HepG2 (cell line): ENCODE results near the gene MRPL43. TPM values are rescaled to one million over a fixed set of nuclear protein-coding genes. Genes with fewer than 3 reads are reported as not detected.

ENCODE experiments used
- ATAC-seq: fragments of 200-7000 bp; cut with Tn5 transposase; 3 replicates; pipeline ENCODE4 v1.9.1; 2020; ENCODE audit warnings: mild to moderate bottlenecking, moderate library complexity
- BruUV-seq: library from RNA; stranded (reverse); fragments of 400-500 nt; replicated peaks from 2 replicates; lab custom pipeline; 2021; lab: Mats Ljungman, UMichigan
- CTCF ChIA-PET: fragments of 300-600 bp; formaldehyde crosslinking; extraction: SDS; loops from one replicate; lab custom pipeline; 2021; ENCODE audit warnings: low total read pairs, inconsistent platforms, low intra/inter-chr PET ratio; lab: Yijun Ruan, JAX
- POLR2A ChIA-PET: fragments of 350-600 bp; sonication (Branson Sonifier 250); formaldehyde crosslinking; loops from one replicate; lab custom pipeline; 2020; ENCODE audit warnings: antibody characterized with exemption, inconsistent platforms; lab: Yijun Ruan, JAX
- DNase-seq: peaks from one replicate; pipeline ENCODE4 v3.0.0-alpha.2; 2015; ENCODE audit warnings: low spot score
- FAIRE-seq: peaks from 3 replicates; lab custom pipeline; 2011; peaks lifted over from hg19 to GRCh38; lab: Jason Lieb, UNC
- H2AFZ ChIP-seq: one replicate; pipeline ENCODE4 v1.6.1; 2011; ENCODE audit warnings: low read length, inconsistent platforms
- H3K27ac ChIP-seq: fragments of 300-600 bp; 3 replicates; pipeline ENCODE4 v1.8.0; 2011; ENCODE audit warnings: mixed run types, mild to moderate bottlenecking, mixed read lengths, low read length, inconsistent platforms; ENCODE audit not compliant: insufficient read depth; ENCODE audit errors: extremely low read length
- H3K27me3 ChIP-seq, 2 experiments: fragments of 200-600 bp in 1 of 2; 2 replicates in 1 of 2; 3 replicates in 1 of 2; pipeline versions ENCODE4 v1.6.0 to v1.8.0; 2011; ENCODE audit warnings: low read length in 2 of 2, mild to moderate bottlenecking in 2 of 2, moderate library complexity in 2 of 2, inconsistent platforms in 1 of 2; ENCODE audit not compliant: insufficient read depth in 2 of 2, control insufficient read depth in 1 of 2
- H3K36me3 ChIP-seq, 2 experiments: fragments of 200-600 bp in 1 of 2; replicated peaks in 1 of 2; 2 replicates in 1 of 2; 3 replicates in 1 of 2; pipeline versions ENCODE4 v1.5.1 to v1.8.0; 2011; ENCODE audit warnings: low read length in 2 of 2, inconsistent platforms in 1 of 2; ENCODE audit not compliant: insufficient read depth in 2 of 2, control insufficient read depth in 1 of 2
- H3K4me1 ChIP-seq: 2 replicates; pipeline ENCODE4 v1.5.1; 2012; ENCODE audit warnings: low read length, inconsistent platforms; ENCODE audit not compliant: insufficient read depth
- H3K4me2 ChIP-seq: 2 replicates; pipeline ENCODE4 v1.6.0; 2011; ENCODE audit warnings: low read depth, low read length, inconsistent platforms
- H3K4me3 ChIP-seq, 3 experiments: fragments of 200-600 bp in 1 of 3; sonication (generic), shearing (Covaris generic) in 1 of 3; replicated peaks in 1 of 3; 2 replicates each; pipeline ENCODE4 v1.5.1; 2011 to 2016; ENCODE audit warnings: low read length in 3 of 3, inconsistent platforms in 2 of 3, low read depth in 2 of 3, mild to moderate bottlenecking in 2 of 3, control low read depth in 1 of 3, mixed read lengths in 1 of 3; ENCODE audit not compliant: insufficient read depth in 1 of 3
- H3K79me2 ChIP-seq: one replicate; pipeline ENCODE4 v1.6.1; 2011; ENCODE audit warnings: low read length, inconsistent platforms; ENCODE audit not compliant: insufficient read depth
- H3K9ac ChIP-seq: 2 replicates; pipeline ENCODE4 v1.6.0; 2011; ENCODE audit warnings: mild to moderate bottlenecking, low read depth, low read length, inconsistent platforms; ENCODE audit not compliant: insufficient read depth
- H3K9me3 ChIP-seq: 2 replicates; pipeline ENCODE4 v1.5.1; 2012; ENCODE audit warnings: mild to moderate bottlenecking, low read length
- H4K20me1 ChIP-seq: 2 replicates; pipeline ENCODE4 v1.6.0; 2011; ENCODE audit warnings: inconsistent platforms, mild to moderate bottlenecking, low read length, moderate library complexity; ENCODE audit not compliant: insufficient read depth
- DDIT3 ChIP-seq: sonication (generic); formaldehyde crosslinking; IDR thresholded peaks from 2 replicates; pipeline ENCODE4 v1.4.0; 2020; ENCODE audit warnings: mild to moderate bottlenecking, missing genetic modification reagents
- FIP1L1 ChIP-seq: fragments of 200-400 bp; formaldehyde crosslinking; IDR thresholded peaks from 2 replicates; pipeline ENCODE4 v1.6.1; 2018; ENCODE audit warnings: low read depth, mild to moderate bottlenecking, low read length, moderate library complexity, borderline replicate concordance; ENCODE audit not compliant: insufficient read depth
- FOXC1 ChIP-seq: sonication (generic); formaldehyde crosslinking; IDR thresholded peaks from 2 replicates; pipeline ENCODE4 v1.8.0; 2022; ENCODE audit warnings: mild to moderate bottlenecking, missing genetic modification reagents, borderline replicate concordance
- HDAC1 ChIP-seq: sonication (generic); formaldehyde crosslinking; IDR thresholded peaks from 2 replicates; pipeline ENCODE4 v1.5.1; 2020; ENCODE audit warnings: mild to moderate bottlenecking, missing genetic modification reagents
- ISL2 ChIP-seq: sonication (generic); formaldehyde crosslinking; IDR thresholded peaks from 2 replicates; pipeline ENCODE4 v1.5.0; 2020; ENCODE audit warnings: missing genetic modification reagents
- RXRA ChIP-seq: sonication (generic); formaldehyde crosslinking; IDR thresholded peaks from 2 replicates; pipeline ENCODE4 v1.5.1; 2020; ENCODE audit warnings: missing genetic modification reagents
- USF2 ChIP-seq, 2 experiments: sonication (generic) in 1 of 2; formaldehyde crosslinking in 1 of 2; IDR thresholded peaks; 2 replicates each; pipeline versions ENCODE4 v1.5.1 to v1.6.1; 2011 to 2020; ENCODE audit warnings: borderline replicate concordance in 1 of 2, low read depth in 1 of 2, low read length in 1 of 2, mild to moderate bottlenecking in 1 of 2, missing genetic modification reagents in 1 of 2, moderate library complexity in 1 of 2
- ZBTB39 ChIP-seq: sonication (generic); formaldehyde crosslinking; IDR thresholded peaks from 2 replicates; pipeline ENCODE4 v1.5.0; 2020; ENCODE audit warnings: missing genetic modification reagents
- ZNF256 ChIP-seq: sonication (generic); formaldehyde crosslinking; conservative IDR thresholded peaks from 2 replicates; pipeline ENCODE4 v1.4.0; 2020; ENCODE audit warnings: missing genetic modification reagents
- ZNF292 ChIP-seq: sonication (generic); formaldehyde crosslinking; IDR thresholded peaks from 2 replicates; pipeline ENCODE4 v1.8.1; 2022; ENCODE audit warnings: mild to moderate bottlenecking, low read depth, missing genetic modification reagents, borderline replicate concordance
- ZNF609 ChIP-seq: sonication (generic); formaldehyde crosslinking; IDR thresholded peaks from 2 replicates; pipeline ENCODE4 v1.4.0; 2020; ENCODE audit warnings: mild to moderate bottlenecking, missing genetic modification reagents, borderline replicate concordance
- WGBS: methylation state at CpG from one replicate; pipeline ENCODE4 v1.1.6; 2017; ENCODE audit warnings: low lambda C conversion rate; 5-methylcytosine and 5-hydroxymethylcytosine counted together
- in situ Hi-C: cut with HindIII; loops from 2 replicates; pipeline ENCODE4 v1.10.0; 2017; ENCODE audit warnings: low pct_unique_long_range_greater_than_20kb; ENCODE audit not compliant: extremely low pct_ligation_motif_present
- intact Hi-C: fragments of 100-400 bp; cut with micrococcal nuclease; formaldehyde crosslinking; loops from one replicate; pipeline ENCODE4 v1.10.0; 2022; ENCODE audit not compliant: unreplicated experiment
- polyA plus RNA-seq, 8 experiments: library from polyadenylated mRNA; depleted of rRNA in 3 of 8; stranded (reverse) in 7 of 8; unstranded in 1 of 8; fragments of >200 nt; fragmentation: Illumina TruSeq in 4 of 8; extraction: Trizol in 4 of 8; gene quantifications; 2 replicates each; pipeline versions ENCODE4 v1.2.1 to v1.2.3, GENCODE V29; 2011 to 2016; ENCODE audit warnings: low read depth in 4 of 8, missing spikeins in 1 of 8, mixed read lengths in 1 of 8; ENCODE audit not compliant: insufficient read depth in 1 of 8
- total RNA-seq, 5 experiments: library from RNA; depleted of rRNA; stranded (reverse); fragments of >200 nt; fragmentation: Illumina TruSeq; extraction: Trizol; gene quantifications; 2 replicates each; pipeline ENCODE4 v1.2.3, GENCODE V29; 2016; ENCODE audit warnings: low read depth in 1 of 5

The MRPL43 gene
- total and polyA plus RNA-seq, 2 of the 13 experiments (the other 11 are each of a cell fraction or from before 2014, with no cell fraction given): 71.0 to 73.7 TPM

- H4K20me1 ChIP-seq: no peaks in the 10 kb centered on the region; the same call in 1 of the 2 replicates
- H3K27ac ChIP-seq: peak overlapping the region; percentile 89
- no peaks in the 10 kb centered on the region; a peak in 1 of 5 replicates for H3K27me3 ChIP-seq
- POLR2A ChIA-PET: interaction anchor here (0.5 to 23.0 kb wide), 13 partner anchors 11 to 324 kb away, joined by 3 to 277 read pairs (median 7); partner anchors contain the start of genes KAZALD1, MRPL43, PDZD7 and SEMA4G
- peak overlapping the region; percentile 98 for H3K4me2 ChIP-seq
- H3K9ac ChIP-seq: peak overlapping the region; percentile 95
- H3K4me1 ChIP-seq: peaks cover 32% of the 10 kb centered on the region
- peak overlapping the region; percentile 71 to 99 (median 91) for H3K4me3 ChIP-seq
- ATAC-seq: peak; percentile 37
- no TSS peak for BruUV-seq
- intact Hi-C loops (loop anchor here (1.0 kb wide), 1 partner anchor 14 kb away; no protein-coding TSS in a partner anchor), in situ Hi-C loops (no loop called here)
- no peak overlapping the region for H2AFZ ChIP-seq
- H3K9me3 ChIP-seq: no peaks in the 10 kb centered on the region
- no peak for FAIRE-seq
- peaks cover 10 to 16% of the 10 kb centered on the region in 2 experiments for H3K36me3 ChIP-seq
- WGBS: 1% methylated on average over 24 of the region's 25 CpGs
- DNase-seq: peak; percentile 78
- CTCF ChIA-PET: interaction anchor here (0.8 to 8.5 kb wide), 3 partner anchors 14 to 29 kb away, joined by 4 to 240 read pairs (median 4); partner anchors contain the start of gene SEMA4G
- peaks cover 31% of the 10 kb centered on the region for H3K79me2 ChIP-seq
- TF ChIP-seq FOXC1 (CRISPR knock-in tag) (no peak), ISL2 (CRISPR knock-in tag) (no peak), HDAC1 (peak; percentile 28; the same call in 1 of the 2 replicates), ZNF609 (CRISPR knock-in tag) (0 out of 2 replicates have a peak, but pooled peaks have one; percentile 25), FIP1L1 (no peak), ZNF292 (CRISPR knock-in tag) (no peak), DDIT3 (CRISPR knock-in tag) (no peak), ZNF256 (CRISPR knock-in tag) (no peak), RXRA (CRISPR knock-in tag) (no peak), USF2 (IDR thresholded peaks at IDR 0.05; ENCODE audit: low read depth, low read length) (0 out of 2 replicates have a peak, but pooled peaks have one; percentile 17), USF2 (CRISPR knock-in tag; IDR thresholded peaks at IDR 0.05; ENCODE audit: borderline replicate concordance) (no peak), ZBTB39 (CRISPR knock-in tag) (no peak)
Observed at GRCh38 chr10:100998183-100998990, 11.1 kb upstream of the MRPL43 start.
